WERI-Rb-1 (cell line): ENCODE data around the gene CCDC88B.
A peak's percentile ranks its signal among the peaks of the same experiment; 100 is the strongest.
"Not testable (repeated sequence)": the region's sequence is repeated elsewhere in the genome, so short reads cannot be mapped to it uniquely, and the experiment has no call there.

Source experiments
- DNase-seq: peaks from one replicate; pipeline ENCODE4 v3.0.0-alpha.2; 2020
- H3K27ac ChIP-seq: fragments of 250-450 bp; sonication (Bioruptor Pico); 2 replicates; pipeline ENCODE4 v1.5.1; 2020; ENCODE audit warnings: mild to moderate bottlenecking, moderate library complexity
- H3K27me3 ChIP-seq: fragments of 250-450 bp; sonication (Bioruptor Pico); 2 replicates; pipeline ENCODE4 v1.5.1; 2021; ENCODE audit warnings: mild to moderate bottlenecking, low read depth, moderate library complexity; ENCODE audit not compliant: insufficient read depth, severe bottlenecking
- H3K36me3 ChIP-seq: fragments of 250-450 bp; sonication (Bioruptor Pico); 2 replicates; pipeline ENCODE4 v1.5.1; 2020; ENCODE audit warnings: mild to moderate bottlenecking, moderate library complexity
- H3K4me3 ChIP-seq: 2 replicates; pipeline ENCODE4 v1.5.1; 2011; ENCODE audit warnings: low read depth, mild to moderate bottlenecking, control low read depth, low read length
- H3K9me3 ChIP-seq: fragments of 250-450 bp; sonication (Bioruptor Pico); 2 replicates; pipeline ENCODE4 v1.5.1; 2021; ENCODE audit warnings: mild to moderate bottlenecking, moderate library complexity; ENCODE audit not compliant: severe bottlenecking
- TF ChIP-seq, protein P1 (sequence below): IDR thresholded peaks from 2 replicates; pipeline ENCODE4 v1.5.1; 2011; ENCODE audit warnings: low read depth, mild to moderate bottlenecking, control low read depth, inconsistent platforms, low read length

Gene CCDC88B

DNA sequence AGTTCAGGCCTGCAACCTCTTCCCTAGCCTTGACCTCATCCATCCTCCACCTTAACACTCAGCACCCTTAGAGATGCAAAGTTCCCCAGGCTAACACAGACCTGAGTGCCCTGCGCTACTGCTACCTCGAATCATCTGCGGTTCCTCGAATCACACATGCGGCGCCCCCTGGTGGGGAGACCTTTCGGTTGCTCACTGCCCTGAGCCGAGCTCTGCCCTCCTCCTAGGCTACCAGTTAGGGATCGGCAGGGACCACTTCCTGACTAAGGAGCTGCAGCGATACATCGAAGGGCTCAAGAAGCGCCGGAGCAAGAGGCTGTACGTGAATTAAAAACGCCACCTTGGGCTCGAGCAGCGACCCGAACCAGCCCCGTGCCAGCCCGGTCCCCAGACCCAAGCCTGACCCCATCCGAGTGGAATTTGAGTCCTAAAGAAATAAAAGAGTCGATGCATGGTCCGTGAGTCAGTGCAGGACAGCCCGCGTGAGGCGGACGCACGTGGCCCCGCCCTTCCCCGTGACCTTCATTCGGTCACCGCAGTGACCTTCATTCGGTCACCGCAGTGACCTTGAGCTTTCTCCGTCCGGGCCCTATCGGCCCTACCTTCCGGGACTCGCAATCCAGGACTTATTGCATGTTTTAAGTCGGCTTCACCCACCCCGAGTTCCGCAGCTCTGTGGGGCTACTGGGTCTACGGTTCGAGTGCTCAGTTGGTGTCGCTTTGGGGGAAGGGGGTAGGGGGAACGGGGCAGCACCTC is 35.5 kb upstream of the CCDC88B start:
- Histone ChIP-seq H3K36me3 (peaks cover 4% of the 10 kb centered on the region), H3K9me3 (no peaks in the 10 kb centered on the region), H3K27me3 (no peaks in the 10 kb centered on the region), H3K27ac (peak overlapping the region; percentile 39), H3K4me3 (peak overlapping the region; percentile 88)
- TF ChIP-seq, protein P1, sequence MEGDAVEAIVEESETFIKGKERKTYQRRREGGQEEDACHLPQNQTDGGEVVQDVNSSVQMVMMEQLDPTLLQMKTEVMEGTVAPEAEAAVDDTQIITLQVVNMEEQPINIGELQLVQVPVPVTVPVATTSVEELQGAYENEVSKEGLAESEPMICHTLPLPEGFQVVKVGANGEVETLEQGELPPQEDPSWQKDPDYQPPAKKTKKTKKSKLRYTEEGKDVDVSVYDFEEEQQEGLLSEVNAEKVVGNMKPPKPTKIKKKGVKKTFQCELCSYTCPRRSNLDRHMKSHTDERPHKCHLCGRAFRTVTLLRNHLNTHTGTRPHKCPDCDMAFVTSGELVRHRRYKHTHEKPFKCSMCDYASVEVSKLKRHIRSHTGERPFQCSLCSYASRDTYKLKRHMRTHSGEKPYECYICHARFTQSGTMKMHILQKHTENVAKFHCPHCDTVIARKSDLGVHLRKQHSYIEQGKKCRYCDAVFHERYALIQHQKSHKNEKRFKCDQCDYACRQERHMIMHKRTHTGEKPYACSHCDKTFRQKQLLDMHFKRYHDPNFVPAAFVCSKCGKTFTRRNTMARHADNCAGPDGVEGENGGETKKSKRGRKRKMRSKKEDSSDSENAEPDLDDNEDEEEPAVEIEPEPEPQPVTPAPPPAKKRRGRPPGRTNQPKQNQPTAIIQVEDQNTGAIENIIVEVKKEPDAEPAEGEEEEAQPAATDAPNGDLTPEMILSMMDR: peak; percentile 89
- peak; percentile 95 for DNase-seq

DNA sequence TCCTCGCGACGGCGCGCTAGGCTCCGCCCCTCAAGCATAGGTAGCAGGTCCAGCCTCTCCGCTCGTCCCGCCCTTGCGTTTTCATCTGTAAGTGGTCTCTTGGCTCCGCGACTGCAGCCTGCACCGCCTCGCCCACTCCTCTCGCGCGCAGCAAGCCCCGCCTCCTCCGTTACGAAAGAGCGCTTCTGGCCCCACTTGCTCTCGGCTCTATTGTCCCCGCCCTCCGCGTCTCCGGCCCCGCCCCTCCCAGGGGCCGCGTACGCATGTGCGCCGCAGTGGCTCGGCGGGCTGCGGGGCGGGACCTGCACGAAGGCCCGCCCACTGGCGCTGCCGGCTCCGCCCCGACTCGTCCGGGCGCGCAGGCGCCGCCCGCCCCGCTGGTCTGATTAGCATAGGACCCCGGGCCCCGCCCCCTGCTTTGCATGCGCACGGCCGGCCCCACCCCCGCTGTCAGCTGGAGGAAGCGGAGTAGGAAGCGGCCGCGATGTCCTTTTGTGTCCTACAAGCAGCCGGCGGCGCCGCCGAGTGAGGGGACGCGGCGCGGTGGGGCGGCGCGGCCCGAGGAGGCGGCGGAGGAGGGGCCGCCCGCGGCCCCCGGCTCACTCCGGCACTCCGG is 34.8 kb upstream of the CCDC88B start, which contains the start of gene ESRRA:
ESRRA (plus strand) TSS at position 450 of the 616 bp plus-strand sequence. CDS start 1,656 bp downstream, outside the sequence.
- TF ChIP-seq, protein P1: no peak

DNA sequence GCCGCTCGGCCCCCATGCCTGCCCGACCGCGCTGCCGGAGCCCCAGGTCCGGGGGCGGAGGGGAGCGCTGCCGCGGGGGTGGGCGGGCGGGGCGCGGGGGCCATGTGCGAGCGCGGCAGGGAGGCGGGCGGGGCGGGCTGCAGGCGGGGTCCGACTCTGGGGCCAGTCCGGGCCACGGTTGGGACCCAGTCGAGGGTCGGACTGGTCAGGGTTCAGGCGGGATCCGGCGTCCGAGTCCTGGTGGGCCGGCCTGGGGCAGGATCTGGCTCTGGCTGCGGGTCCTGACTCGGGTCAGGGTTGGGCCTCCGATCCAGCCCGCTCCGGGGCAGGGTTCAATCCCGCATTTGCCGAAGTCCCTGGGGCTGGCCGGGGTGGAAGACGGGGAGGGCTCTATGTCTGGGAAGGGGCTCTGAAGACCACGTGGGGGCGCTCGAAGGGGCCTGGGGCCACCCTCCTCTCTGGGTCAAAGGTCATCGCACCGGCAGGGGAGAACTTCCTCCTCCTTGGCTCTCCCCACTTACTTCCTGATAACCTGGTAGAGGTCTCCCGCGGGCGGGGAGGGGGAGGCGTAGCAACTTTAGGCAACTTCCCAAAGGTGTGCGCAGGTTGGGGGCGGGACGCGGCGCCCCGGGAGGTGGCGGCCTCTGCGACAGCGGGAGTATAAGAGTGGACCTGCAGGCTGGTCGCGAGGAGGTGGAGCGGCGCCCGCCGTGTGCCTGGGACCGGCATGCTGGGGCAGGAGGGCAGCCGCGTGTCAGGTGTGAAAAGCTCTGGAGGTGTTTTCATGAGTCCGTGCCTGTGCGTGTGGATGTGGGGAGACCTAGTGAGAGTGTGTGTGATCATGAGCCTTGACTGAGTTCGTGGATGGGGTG is 34.1 kb upstream of the CCDC88B start:
- no peaks in the 10 kb centered on the region for H3K27me3 ChIP-seq
- TF ChIP-seq, protein P1: peak; percentile 55
- peak overlapping the region; percentile 79 for H3K27ac ChIP-seq
- no peaks in the 10 kb centered on the region for H3K9me3 ChIP-seq
- H3K4me3 ChIP-seq: peak overlapping the region; percentile 60
- peak; percentile 83 for DNase-seq
- H3K36me3 ChIP-seq: peaks cover 4% of the 10 kb centered on the region

More for the DNA sequence above, 34.8 kb upstream of the CCDC88B start, which contains the start of gene ESRRA:
- Histone ChIP-seq H3K9me3 (no peaks in the 10 kb centered on the region), H3K27me3 (no peaks in the 10 kb centered on the region), H3K27ac (peak within 1 kb of the TSS; percentile 79), H3K36me3 (peaks cover 4% of the 10 kb centered on the region), H3K4me3 (peak within 1 kb of the TSS; percentile 88)
- peak; percentile 99 for DNase-seq

DNA sequence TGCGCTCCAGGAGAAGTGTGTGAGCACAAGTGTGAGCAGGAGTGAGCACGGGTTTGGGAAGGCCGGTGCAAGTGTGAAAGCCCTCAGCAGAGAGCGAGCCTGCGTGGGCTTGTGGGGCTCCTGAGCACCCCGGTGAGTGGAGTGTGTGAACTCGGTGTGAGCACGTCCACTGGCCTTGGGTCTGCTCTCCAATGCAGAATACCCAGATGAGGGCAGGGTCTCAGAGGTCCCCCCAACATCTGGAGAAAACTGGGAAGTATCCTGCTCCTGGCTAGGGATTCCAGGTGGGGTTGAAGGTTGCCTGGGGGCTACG is 33.5 kb upstream of the CCDC88B start:
- H3K27ac ChIP-seq: peak overlapping the region; percentile 79
- no peak for DNase-seq
- TF ChIP-seq, protein P1: no peak
- H3K9me3 ChIP-seq: no peaks in the 10 kb centered on the region
- peak overlapping the region; percentile 60 for H3K4me3 ChIP-seq
- peaks cover 4% of the 10 kb centered on the region for H3K36me3 ChIP-seq
- H3K27me3 ChIP-seq: no peaks in the 10 kb centered on the region

DNA sequence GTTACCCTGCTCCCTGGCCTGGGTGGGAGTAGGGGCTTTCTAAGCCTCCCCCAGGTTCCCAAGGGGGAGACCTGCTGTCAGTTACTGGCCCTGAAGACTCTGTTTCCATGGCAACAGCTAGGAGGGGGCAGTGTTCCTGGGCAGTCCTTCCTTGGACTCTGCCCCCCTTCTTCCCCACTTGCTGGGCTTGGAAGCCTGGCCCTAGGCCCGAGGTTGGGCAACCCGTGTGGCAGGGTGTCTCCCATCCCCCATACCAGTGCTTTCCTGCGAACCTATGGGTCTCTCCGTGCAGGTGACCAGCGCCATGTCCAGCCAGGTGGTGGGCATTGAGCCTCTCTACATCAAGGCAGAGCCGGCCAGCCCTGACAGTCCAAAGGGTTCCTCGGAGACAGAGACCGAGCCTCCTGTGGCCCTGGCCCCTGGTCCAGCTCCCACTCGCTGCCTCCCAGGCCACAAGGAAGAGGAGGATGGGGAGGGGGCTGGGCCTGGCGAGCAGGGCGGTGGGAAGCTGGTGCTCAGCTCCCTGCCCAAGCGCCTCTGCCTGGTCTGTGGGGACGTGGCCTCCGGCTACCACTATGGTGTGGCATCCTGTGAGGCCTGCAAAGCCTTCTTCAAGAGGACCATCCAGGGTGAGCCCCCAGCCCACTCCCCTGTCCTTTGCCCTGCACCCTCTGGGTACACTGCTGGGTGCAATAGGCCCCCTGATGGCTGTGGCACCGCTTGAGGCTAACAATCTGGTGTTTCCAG is 33.0 kb upstream of the CCDC88B start:
- Histone ChIP-seq H3K27ac (no peak overlapping the region; the same call in 1 of the 2 replicates), H3K27me3 (no peaks in the 10 kb centered on the region), H3K4me3 (peak overlapping the region; percentile 60), H3K9me3 (no peaks in the 10 kb centered on the region), H3K36me3 (peaks cover 4% of the 10 kb centered on the region)
- TF ChIP-seq, protein P1: no peak
- no peak for DNase-seq

DNA sequence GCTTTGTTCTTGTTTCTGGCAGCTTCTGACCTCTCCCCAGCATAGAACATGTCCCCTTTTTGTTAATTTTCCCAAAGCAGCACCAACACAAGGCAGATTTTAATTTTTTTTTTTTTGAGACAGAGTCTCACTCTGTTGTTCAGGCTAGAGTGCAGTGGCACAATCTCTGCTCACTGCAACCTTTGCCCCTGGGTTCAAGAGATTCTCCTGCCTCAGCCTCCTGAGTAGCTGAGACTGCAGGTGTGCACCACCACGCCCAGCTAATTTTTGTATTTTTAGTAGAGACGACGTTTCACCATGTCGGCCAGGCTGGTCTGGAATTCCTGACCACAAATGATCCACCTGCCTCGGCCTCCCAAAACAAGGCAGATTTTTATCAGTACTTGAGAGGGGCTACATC is 32.2 kb upstream of the CCDC88B start:
- not testable (repeated sequence) for H3K4me3 ChIP-seq, H3K9me3 ChIP-seq, H3K27me3 ChIP-seq, H3K27ac ChIP-seq, DNase-seq, H3K36me3 ChIP-seq
